T-helper 1 cell (primary cell): ENCODE results near the gene WDR6.
"Not testable (repeated sequence)": the region's sequence is repeated elsewhere in the genome, so short reads cannot be mapped to it uniquely, and the experiment has no call there.

ENCODE experiments used
- DNase-seq, 5 donors: peaks; one replicate each; pipeline ENCODE4 v3.0.0-alpha.2; 2012 to 2020

Gene WDR6

GRCh38 chr3:48990636-48991469, 16.3 kb upstream of the WDR6 start:
- DNase-seq: peak in 3 of 5 donors; percentile 21 to 43 (median 22)

DNA sequence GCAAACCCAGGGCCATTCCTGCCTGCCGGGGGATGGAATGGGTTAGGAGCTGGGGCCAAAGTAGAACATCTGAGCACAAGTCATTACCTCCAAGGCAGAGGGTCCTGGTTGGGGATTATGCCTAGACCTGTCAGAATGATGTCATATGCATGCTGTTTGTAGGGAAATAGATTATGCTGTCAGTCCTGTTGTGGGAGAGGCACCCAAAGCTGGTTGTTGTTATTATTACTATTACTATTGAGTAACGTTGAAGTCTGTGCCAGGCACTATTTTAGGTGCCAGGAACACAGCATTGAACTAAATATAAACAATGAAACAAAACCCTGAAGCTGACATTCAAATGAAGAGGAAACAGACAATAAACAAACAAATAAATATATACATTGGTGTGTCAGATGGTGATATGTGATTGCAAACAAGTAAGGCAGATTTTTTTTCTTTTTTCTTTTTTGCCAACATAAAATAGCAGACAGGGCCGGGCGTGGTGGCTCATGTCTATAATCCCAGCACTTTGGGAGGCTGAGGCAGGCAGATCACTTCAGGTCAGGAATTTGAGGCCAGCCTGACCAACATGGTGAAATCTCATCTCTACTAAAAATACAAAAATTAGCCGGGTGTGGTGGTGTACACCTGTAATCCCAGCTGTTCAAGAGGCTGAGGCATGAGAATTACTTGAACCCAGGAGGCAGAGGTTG, 15.2 kb upstream of the WDR6 start:
- DNase-seq: no peak

DNA sequence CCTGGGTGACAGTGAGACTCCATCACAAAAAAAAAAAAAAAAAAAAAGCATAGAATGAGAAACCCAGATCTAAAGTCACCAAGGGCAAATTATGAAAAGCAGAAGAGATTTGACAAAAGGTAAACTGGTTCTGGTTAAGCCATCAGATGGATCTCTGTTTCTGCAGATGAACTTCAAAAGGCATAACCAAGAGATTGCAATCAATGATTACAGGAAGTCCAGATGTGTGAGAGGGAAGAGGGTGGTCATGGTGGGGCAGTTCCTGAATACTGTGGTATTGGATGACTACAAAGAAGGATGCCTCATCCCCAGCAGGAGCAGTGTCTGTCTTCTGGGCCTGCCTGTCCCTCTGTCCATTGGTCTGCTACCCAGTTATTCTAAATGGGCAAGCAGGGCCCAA, 13.4 kb upstream of the WDR6 start:
- DNase-seq: no peak

GRCh38 chr3:48996640-48997039, 10.6 kb upstream of the WDR6 start:
- no peak for DNase-seq

- no peak for DNase-seq
Measured at GRCh38 chr3:48997102-48997635, 10.0 kb upstream of the WDR6 start.

DNA sequence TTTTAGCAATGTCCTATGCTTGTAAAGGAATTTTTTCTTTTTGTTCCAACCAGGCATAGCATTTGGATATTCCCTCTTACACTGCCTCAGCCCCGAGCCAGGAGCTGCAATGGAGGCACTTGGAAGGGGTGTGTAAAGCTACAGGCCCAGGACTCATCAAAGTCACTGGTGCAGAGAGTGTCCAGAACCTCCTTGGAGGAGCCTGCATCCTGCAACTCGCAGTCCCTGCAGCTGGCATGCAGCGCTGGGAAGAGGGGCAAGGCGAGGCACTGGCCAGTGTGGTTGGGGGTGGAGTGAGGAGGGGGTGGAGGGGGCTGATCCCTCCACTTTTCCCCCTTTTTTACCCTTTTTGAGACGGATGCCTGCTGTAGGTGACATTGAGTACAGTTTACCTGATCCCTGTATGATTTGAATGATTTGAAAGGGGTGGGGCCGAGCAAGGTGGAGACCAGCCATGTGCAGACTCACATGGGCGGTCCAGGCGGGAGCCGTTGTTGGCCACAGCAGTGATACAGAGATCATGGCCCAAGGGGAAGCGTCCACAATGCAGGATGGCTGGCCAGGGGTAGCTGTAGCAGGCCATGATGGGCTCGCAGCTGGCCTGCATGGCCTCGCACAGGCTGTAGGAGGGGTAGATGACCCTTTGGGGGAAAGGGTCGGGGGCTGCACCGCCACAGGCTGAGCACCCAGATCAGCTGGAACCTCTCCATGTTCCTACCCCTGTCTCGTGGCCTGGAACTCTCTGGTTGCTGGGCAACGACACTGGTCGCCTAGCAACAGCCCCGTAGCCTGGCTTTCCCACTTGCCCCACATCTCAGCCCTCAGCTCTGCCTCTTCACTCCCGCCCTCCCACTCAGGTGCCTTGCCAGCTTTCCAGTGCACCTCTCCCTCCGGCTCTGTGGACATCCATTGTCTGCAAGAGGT, 9.2 kb upstream of the WDR6 start:
- no peak for DNase-seq

DNA sequence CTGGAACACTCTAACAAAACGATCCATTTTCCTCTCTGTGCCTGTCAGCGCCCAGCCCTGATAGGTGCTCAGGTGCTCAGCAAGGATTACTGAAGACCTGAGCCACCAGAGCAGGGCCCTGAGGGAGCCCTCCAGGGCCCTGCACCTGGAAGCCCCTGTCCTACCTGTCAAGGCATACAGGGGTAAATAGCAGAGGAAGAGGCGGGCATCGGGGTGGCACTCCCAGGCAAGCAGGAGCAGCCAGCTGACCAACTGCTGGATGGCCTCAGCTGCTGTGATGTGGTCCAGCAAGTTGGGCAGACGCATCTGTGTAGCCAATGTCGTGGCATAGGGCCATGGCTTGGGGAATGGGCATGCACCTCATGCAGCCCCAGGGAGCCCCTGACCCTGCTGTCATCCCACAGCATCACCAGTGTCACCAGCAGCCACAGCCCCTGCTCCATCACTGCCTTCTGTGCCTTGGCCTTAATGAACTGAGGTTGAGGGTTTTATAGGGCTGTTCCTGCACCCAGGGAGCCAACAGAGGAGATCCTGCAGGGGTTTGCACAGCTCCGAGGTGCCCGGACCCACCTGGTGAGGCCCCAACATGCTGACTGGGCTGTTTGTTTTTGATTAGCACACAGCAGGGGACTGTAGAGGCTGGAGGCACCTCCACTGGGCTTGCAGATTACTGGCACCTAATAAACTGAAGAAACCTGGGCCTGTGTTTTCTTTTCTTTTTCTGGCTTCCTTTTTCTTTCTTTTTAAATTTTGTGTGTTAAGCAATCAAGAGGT, 7.9 kb upstream of the WDR6 start:
- DNase-seq: no peak

DNA sequence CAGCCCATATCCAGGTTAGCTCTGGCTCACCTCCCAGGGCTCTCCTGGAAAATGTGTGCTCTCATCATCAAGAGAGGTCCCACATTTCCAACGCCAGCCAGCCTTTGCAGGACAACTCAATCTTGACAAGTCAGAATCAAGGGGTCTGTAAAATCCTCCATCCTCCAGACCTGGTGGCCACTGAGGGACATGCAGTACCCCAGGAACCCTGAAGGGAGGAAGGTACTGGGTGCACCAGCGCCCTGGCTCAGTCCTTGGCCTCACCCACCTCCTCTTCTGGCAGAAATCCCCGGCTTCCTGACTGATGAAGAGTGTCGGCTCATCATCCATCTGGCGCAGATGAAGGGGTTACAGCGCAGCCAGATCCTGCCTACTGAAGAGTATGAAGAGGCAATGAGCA, 6.0 kb upstream of the WDR6 start:
- DNase-seq: no peak

- DNase-seq: no peak
Measured at GRCh38 chr3:49004352-49005302, 2.6 kb upstream of the WDR6 start.

DNA sequence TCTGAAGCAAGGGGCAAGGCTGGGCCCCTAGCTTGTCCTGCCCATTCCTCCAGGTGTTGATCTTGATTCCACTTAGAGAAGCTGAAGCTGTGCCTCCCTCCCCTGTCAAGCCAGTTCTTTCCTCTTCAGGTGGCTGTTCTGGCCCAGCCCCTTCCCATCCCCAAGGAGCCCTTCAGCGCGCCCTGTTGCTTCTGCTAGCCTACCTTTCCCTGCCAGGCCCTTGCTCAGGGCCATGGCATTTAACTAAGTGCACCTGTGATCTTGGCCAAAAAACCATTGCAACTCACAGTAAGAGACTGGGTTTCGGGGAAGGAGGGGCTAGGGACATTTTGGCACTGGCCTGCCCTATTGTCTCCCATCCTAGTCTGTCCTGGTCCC, 1.9 kb upstream of the WDR6 start:
- DNase-seq: no peak

DNA sequence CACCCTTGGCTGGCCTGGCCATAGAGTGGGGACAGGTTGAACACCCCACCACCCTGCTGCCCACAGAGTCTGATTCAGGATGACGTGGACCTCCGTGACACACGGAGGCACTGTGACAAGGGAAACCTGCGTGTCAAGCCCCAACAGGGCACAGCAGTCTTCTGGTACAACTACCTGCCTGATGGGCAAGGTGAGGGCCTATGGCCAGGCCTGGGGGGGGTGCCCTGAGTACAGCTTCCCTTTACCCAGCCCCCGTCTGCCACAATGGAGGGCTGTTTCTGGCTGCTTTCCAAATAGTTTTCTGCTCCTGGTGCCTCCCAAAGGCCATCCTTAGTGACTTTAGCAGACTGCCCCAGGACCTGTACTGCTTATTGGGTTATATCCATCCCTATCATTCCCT, 1.2 kb upstream of the WDR6 start:
- no peak for DNase-seq

- DNase-seq: no peak
Measured at GRCh38 chr3:49006408-49007067, 653 bp upstream of the WDR6 start.

- DNase-seq: peak; percentile 82 to 91 (median 83)
Measured at GRCh38 chr3:49007771-49008528, 759 bp downstream of the WDR6 start.

DNA sequence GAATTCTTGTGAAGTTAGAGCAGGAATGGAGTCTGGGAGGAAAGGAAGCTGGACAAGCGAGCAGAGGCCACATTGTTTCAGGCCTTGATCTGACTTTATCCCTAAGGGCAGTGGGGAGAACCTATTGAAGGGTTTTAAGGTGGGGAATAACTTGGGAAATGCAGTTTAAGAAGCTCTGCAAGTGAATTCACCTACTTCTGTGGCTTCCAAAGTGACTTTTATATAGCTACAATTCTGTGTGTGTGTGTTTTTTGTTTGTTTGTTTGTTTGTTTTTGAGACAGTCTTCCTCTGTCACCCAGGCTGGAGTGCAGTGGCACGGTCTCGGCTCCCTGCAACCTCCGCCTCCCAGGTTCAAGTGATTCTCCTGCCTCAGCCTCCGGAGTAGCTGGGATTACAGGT, 1.4 kb downstream of the WDR6 start:
- not testable (repeated sequence) for DNase-seq

DNA sequence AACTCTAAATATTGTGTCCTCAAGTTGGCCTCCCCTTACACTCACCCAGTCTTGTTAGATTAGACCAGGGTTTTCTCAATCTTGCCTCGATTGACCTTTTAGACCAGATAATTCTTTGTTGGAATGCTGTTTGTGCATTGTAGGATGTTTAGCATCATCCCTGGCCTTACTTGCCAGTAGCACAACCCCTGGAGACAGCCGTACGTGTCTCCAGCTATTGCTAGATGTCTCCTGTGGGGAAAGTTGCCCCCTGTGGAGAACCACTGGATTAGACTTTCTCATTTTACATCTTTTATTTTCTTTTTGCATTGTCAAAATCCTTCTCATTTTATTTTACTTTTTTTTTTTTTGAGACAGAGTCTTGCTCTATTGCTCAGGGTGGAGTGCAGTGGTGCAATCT, 2.2 kb downstream of the WDR6 start:
- no peak for DNase-seq

- DNase-seq: no peak
Measured at GRCh38 chr3:49012441-49013017, 5.3 kb downstream of the WDR6 start.

DNA sequence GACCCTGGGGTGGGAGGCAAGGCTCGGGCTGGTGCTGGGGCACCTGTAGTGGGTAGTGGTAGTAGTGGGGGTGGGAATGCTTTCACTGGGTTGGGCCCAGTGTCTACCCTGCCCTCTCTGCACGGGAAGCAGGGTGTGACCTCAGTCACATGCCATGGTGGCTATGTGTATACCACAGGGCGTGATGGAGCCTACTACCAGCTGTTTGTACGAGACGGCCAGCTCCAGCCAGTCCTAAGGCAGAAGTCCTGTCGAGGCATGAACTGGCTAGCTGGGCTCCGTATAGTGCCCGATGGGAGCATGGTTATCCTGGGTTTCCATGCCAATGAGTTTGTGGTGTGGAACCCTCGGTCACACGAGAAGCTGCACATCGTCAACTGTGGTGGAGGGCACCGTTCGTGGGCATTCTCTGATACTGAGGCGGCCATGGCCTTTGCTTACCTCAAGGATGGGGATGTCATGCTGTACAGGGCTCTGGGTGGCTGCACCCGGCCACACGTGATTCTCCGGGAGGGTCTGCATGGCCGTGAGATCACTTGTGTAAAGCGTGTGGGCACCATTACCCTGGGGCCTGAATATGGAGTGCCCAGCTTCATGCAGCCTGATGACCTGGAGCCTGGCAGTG, 6.0 kb downstream of the WDR6 start:
- DNase-seq: no peak
